ENCODE data around the gene ATP4A.
"Not testable (repeated sequence)": the region's sequence is repeated elsewhere in the genome, so short reads cannot be mapped to it uniquely, and the experiment has no call there.

ATP4A gene

DNA sequence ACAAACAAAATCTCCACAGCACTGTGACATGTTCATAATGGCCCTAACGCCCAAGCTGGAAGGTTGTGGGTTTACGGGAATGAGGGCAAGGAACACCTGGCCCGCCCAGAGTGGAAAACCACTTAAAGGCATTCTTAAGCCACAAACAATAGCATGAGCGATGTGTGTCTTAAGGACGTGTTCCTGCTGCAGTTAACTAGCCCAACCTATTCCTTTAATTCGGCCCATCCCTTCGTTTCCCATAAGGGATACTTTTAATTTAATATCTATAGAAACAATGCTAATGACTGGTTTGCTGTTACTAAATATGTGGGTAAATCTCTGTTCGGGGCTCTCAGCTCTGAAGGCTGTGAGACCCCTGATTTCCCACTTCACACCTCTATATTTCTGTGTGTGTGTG, 43.7 kb upstream of the ATP4A start:
- H3K4me3 ChIP-seq (ENCODE audit: control insufficient read depth in 1 of 7, extremely low read depth in 1 of 7, insufficient read depth in 4 of 7, low read depth in 2 of 7, low read length in 6 of 7); CTCF ChIA-PET; DNase-seq; H3K27me3 ChIP-seq (replicated peaks in 2 of 5; ENCODE audit: control insufficient read depth in 4 of 5, insufficient read depth in 5 of 5, low read length in 4 of 5); H3K27ac ChIP-seq (ENCODE audit: insufficient read depth in 1 of 2, low read depth in 1 of 2, low read length in 2 of 2, poor library complexity in 1 of 2, severe bottlenecking in 2 of 2); H3K36me3 ChIP-seq (ENCODE audit: control insufficient read depth in 4 of 4, insufficient read depth in 4 of 4, low read length in 3 of 4); POLR2A ChIA-PET; H3K9me3 ChIP-seq (ENCODE audit: control extremely low read depth in 1 of 5, control insufficient read depth in 4 of 5, insufficient read depth in 2 of 5, low read depth in 1 of 5, low read length in 4 of 5): not testable (repeated sequence)
- H3K4me1 ChIP-seq (ENCODE audit: control extremely low read depth in 1 of 4, control insufficient read depth in 4 of 4, insufficient read depth in 4 of 4, low read length in 3 of 4): peaks cover 0 to 12% (median 8%) of the 10 kb centered on the region in 4 experiments
- 100% methylated on average over 2 of the region's 8 CpGs for WGBS (ENCODE audit: insufficient coverage)

DNA sequence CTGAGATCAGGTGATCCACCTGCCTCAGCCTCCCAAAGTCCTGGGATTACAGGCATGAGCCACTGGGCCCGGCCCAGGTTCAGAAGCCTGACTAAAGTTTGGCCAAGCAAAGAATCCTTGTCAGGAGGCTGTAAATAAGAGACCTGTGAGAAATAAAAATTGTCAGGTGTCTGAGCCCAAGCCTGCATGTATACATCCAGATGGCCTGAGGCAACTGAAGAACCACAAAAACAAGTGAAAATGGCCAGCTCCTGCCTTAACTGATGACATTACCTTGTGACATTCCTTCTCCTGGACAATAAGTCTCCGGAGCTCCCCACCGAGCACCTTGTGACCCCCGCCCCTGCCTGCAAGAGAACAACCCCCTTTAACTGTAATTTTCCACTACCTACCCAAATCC, 41.0 kb upstream of the ATP4A start:
- 100% methylated on average over 4 of the region's 4 CpGs for whole genome bisulfite sequencing (ENCODE audit: insufficient coverage)
- POLR2A ChIA-PET; H3K9me3 ChIP-seq (ENCODE audit: control extremely low read depth in 1 of 5, control insufficient read depth in 4 of 5, insufficient read depth in 2 of 5, low read depth in 1 of 5, low read length in 4 of 5); CTCF ChIA-PET; DNase-seq; H3K36me3 ChIP-seq (ENCODE audit: control insufficient read depth in 4 of 4, insufficient read depth in 4 of 4, low read length in 3 of 4); H3K4me1 ChIP-seq (ENCODE audit: control extremely low read depth in 1 of 4, control insufficient read depth in 4 of 4, insufficient read depth in 4 of 4, low read length in 3 of 4); H3K27ac ChIP-seq (ENCODE audit: insufficient read depth in 1 of 2, low read depth in 1 of 2, low read length in 2 of 2, poor library complexity in 1 of 2, severe bottlenecking in 2 of 2); H3K4me3 ChIP-seq (ENCODE audit: control insufficient read depth in 1 of 7, extremely low read depth in 1 of 7, insufficient read depth in 4 of 7, low read depth in 2 of 7, low read length in 6 of 7); H3K27me3 ChIP-seq (replicated peaks in 2 of 5; ENCODE audit: control insufficient read depth in 4 of 5, insufficient read depth in 5 of 5, low read length in 4 of 5): not testable (repeated sequence)

DNA sequence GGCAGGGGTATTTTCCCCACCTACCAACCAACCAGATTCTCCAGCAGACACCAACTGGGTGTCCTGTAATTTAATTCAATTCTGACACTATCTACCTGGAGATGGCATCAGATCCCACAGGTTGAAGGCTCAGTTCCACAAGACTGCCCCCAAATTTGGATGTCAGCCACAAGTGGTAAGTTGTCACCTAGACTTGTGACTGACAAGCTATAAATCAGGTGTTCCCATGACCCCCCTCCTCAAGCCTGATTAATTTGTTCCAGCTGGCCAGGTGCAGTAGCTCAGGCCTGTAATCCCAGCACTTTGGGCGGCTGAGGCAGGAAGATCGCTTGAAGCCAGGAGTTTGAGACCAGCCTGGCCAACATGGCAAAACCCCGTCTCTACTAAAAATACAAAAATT, 38.5 kb upstream of the ATP4A start:
- no peak overlapping the region for H3K4me3 ChIP-seq (ENCODE audit: control insufficient read depth in 1 of 7, extremely low read depth in 1 of 7, insufficient read depth in 4 of 7, low read depth in 2 of 7, low read length in 6 of 7)
- peaks cover 0 to under 1% (median 0%) of the 10 kb centered on the region in 5 experiments for H3K9me3 ChIP-seq (ENCODE audit: control extremely low read depth in 1 of 5, control insufficient read depth in 4 of 5, insufficient read depth in 2 of 5, low read depth in 1 of 5, low read length in 4 of 5)
- peaks cover 0 to 2% (median 0%) of the 10 kb centered on the region in 5 experiments for H3K27me3 ChIP-seq (replicated peaks in 2 of 5; ENCODE audit: control insufficient read depth in 4 of 5, insufficient read depth in 5 of 5, low read length in 4 of 5)
- WGBS (ENCODE audit: insufficient coverage): 100% methylated on average over 2 of the region's 3 CpGs
- no peaks in the 10 kb centered on the region for H3K4me1 ChIP-seq (ENCODE audit: control extremely low read depth in 1 of 4, control insufficient read depth in 4 of 4, insufficient read depth in 4 of 4, low read length in 3 of 4)
- no peak overlapping the region for H3K27ac ChIP-seq (ENCODE audit: insufficient read depth in 1 of 2, low read depth in 1 of 2, low read length in 2 of 2, poor library complexity in 1 of 2, severe bottlenecking in 2 of 2)
- no peaks in the 10 kb centered on the region for H3K36me3 ChIP-seq (ENCODE audit: control insufficient read depth in 4 of 4, insufficient read depth in 4 of 4, low read length in 3 of 4)
- POLR2A ChIA-PET: no interaction called here
- CTCF ChIA-PET: interaction anchor here (2.5 kb wide), 1 partner anchor 9 kb away, joined by 15 read pairs; no protein-coding TSS in a partner anchor
- DNase-seq: no peak

DNA sequence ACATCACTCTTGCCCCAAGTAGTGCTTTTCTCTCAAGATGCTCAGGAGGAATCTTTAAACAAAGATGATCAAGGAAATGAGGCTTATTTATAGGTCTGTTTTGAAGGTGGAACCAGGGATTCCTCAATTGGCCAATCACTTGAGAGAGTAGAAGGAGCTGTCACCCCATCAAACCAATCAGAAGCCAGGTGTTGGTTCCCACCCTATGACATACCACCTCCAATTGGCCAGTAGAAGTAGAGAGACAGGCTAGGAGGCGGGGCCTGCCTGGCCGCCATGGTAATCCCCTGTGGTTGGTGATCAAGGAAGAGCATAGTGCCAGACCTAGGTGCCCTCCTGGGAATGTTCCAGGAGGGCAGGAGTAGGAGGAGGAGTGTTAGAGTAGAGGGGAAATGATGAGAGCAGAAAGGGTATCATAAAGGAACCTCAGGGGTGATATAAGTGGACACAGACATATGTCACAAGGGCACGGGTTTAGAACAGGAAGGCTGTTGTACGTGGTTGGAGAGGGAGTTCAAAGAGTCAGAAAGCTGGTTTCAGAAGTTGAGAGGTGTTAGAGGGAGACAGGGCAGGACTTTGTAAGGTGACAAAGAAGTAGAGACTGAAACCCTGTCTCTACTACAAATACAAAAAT, 33.0 kb upstream of the ATP4A start:
- 69% methylated on average over 4 of the region's 4 CpGs for WGBS (ENCODE audit: insufficient coverage)
- Histone ChIP-seq H3K9me3 (ENCODE audit: control extremely low read depth in 1 of 5, control insufficient read depth in 4 of 5, insufficient read depth in 2 of 5, low read depth in 1 of 5, low read length in 4 of 5) (no peaks in the 10 kb centered on the region), H3K36me3 (ENCODE audit: control insufficient read depth in 4 of 4, insufficient read depth in 4 of 4, low read length in 3 of 4) (no peaks in the 10 kb centered on the region), H3K27ac (ENCODE audit: insufficient read depth in 1 of 2, low read depth in 1 of 2, low read length in 2 of 2, poor library complexity in 1 of 2, severe bottlenecking in 2 of 2) (no peak overlapping the region), H3K4me1 (ENCODE audit: control extremely low read depth in 1 of 4, control insufficient read depth in 4 of 4, insufficient read depth in 4 of 4, low read length in 3 of 4) (no peaks in the 10 kb centered on the region), H3K27me3 (replicated peaks in 2 of 5; ENCODE audit: control insufficient read depth in 4 of 5, insufficient read depth in 5 of 5, low read length in 4 of 5) (peaks cover 0 to 2% (median 0%) of the 10 kb centered on the region in 5 experiments), H3K4me3 (ENCODE audit: control insufficient read depth in 1 of 7, extremely low read depth in 1 of 7, insufficient read depth in 4 of 7, low read depth in 2 of 7, low read length in 6 of 7) (no peak overlapping the region)
- DNase-seq: peak; percentile 17 to 64 (median 46)
- CTCF ChIA-PET: interaction anchor here (1.2 to 1.4 kb wide), 3 partner anchors 13 to 86 kb away, joined by 3 to 4 read pairs (median 3); no protein-coding TSS in a partner anchor
- POLR2A ChIA-PET: no interaction called here

DNA sequence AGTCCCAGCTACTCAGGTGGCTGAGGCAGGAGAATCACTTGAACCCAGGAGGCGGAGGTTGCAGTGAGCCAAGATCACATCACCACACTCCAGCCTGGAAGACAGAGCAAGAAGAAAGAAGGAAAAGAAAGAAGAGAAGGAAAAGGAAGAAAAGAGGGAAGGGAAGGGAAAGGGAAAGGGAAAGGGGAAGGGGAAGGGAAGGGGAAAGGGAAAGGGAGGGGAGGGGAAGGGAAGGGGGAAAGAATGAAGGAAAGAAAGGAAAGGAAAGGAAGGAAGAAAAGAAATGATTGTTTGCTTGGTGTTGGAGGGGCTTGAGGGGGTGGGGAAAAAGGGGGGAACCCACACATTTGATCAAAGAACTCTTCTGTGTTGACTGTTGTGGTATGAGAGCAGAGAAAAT, 32.5 kb upstream of the ATP4A start:
- CTCF ChIA-PET: no interaction called here
- no CpG with 5 or more reads among the region's 1 CpG for WGBS (ENCODE audit: insufficient coverage)

DNA sequence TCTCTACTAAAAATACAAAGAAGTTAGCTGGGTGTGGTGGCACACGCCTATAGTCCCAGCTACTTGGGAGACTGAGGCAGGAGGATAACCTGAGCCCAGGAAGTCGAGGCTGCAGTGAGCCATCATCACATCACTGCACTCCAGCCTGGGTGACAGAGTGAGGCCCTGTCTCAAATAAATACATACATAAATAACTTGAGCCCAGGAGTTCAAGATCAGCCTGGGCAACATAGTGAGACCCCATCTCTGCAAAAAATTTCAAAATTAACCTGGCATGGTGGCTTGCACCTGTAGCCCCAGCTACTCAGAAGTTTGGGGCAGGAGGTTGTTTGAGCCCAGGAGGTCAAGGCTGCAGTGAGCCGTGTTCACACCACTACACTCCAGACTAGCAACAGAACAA, 31.6 kb upstream of the ATP4A start:
- DNase-seq; H3K9me3 ChIP-seq (ENCODE audit: control extremely low read depth in 1 of 5, control insufficient read depth in 4 of 5, insufficient read depth in 2 of 5, low read depth in 1 of 5, low read length in 4 of 5); H3K4me1 ChIP-seq (ENCODE audit: control extremely low read depth in 1 of 4, control insufficient read depth in 4 of 4, insufficient read depth in 4 of 4, low read length in 3 of 4); H3K27me3 ChIP-seq (replicated peaks in 2 of 5; ENCODE audit: control insufficient read depth in 4 of 5, insufficient read depth in 5 of 5, low read length in 4 of 5); H3K4me3 ChIP-seq (ENCODE audit: control insufficient read depth in 1 of 7, extremely low read depth in 1 of 7, insufficient read depth in 4 of 7, low read depth in 2 of 7, low read length in 6 of 7); POLR2A ChIA-PET; CTCF ChIA-PET; H3K36me3 ChIP-seq (ENCODE audit: control insufficient read depth in 4 of 4, insufficient read depth in 4 of 4, low read length in 3 of 4); H3K27ac ChIP-seq (ENCODE audit: insufficient read depth in 1 of 2, low read depth in 1 of 2, low read length in 2 of 2, poor library complexity in 1 of 2, severe bottlenecking in 2 of 2): not testable (repeated sequence)
- WGBS (ENCODE audit: insufficient coverage): 90% methylated on average over 2 of the region's 3 CpGs

More for the DNA sequence above, 32.5 kb upstream of the ATP4A start:
- DNase-seq: no peak
- no peaks in the 10 kb centered on the region for H3K9me3 ChIP-seq (ENCODE audit: control extremely low read depth in 1 of 5, control insufficient read depth in 4 of 5, insufficient read depth in 2 of 5, low read depth in 1 of 5, low read length in 4 of 5)
- H3K27ac ChIP-seq (ENCODE audit: insufficient read depth in 1 of 2, low read depth in 1 of 2, low read length in 2 of 2, poor library complexity in 1 of 2, severe bottlenecking in 2 of 2): no peak overlapping the region
- H3K36me3 ChIP-seq (ENCODE audit: control insufficient read depth in 4 of 4, insufficient read depth in 4 of 4, low read length in 3 of 4): no peaks in the 10 kb centered on the region
- no peaks in the 10 kb centered on the region for H3K4me1 ChIP-seq (ENCODE audit: control extremely low read depth in 1 of 4, control insufficient read depth in 4 of 4, insufficient read depth in 4 of 4, low read length in 3 of 4)
- H3K27me3 ChIP-seq (replicated peaks in 2 of 5; ENCODE audit: control insufficient read depth in 4 of 5, insufficient read depth in 5 of 5, low read length in 4 of 5): peaks cover 0 to 2% (median 0%) of the 10 kb centered on the region in 5 experiments
- POLR2A ChIA-PET: no interaction called here
- H3K4me3 ChIP-seq (ENCODE audit: control insufficient read depth in 1 of 7, extremely low read depth in 1 of 7, insufficient read depth in 4 of 7, low read depth in 2 of 7, low read length in 6 of 7): no peak overlapping the region

DNA sequence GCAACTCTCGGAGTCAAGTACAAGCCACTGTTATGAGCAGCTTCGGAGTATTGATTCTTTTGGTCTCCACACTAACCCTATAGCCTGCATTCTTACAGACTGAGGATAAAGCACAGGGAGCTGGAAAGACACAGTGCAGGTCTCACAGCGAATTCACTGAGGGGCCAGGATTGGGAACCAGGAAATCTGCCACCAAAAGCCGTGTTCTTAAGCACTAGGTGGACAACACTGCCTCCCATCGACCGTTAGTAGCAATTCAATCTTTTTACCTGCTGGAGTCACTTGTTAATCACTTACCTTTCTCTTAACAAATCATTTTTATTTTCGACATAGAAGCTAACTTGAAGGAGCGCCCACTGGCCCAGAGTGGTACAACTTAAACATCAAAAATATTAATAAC, 28.8 kb upstream of the ATP4A start:
- peak; percentile 72 to 82 (median 76) for DNase-seq
- WGBS (ENCODE audit: insufficient coverage): 38% methylated on average over 6 of the region's 8 CpGs
- peaks cover 0 to 5% (median 0%) of the 10 kb centered on the region in 5 experiments for H3K27me3 ChIP-seq (replicated peaks in 2 of 5; ENCODE audit: control insufficient read depth in 4 of 5, insufficient read depth in 5 of 5, low read length in 4 of 5)
- no peaks in the 10 kb centered on the region for H3K36me3 ChIP-seq (ENCODE audit: control insufficient read depth in 4 of 4, insufficient read depth in 4 of 4, low read length in 3 of 4)
- no peak overlapping the region for H3K27ac ChIP-seq (ENCODE audit: insufficient read depth in 1 of 2, low read depth in 1 of 2, low read length in 2 of 2, poor library complexity in 1 of 2, severe bottlenecking in 2 of 2)
- ChIA-PET CTCF (interaction anchor here (0.7 to 2.1 kb wide), 11 partner anchors 10 to 187 kb away, joined by 3 to 15 read pairs (median 5); partner anchors contain the start of gene DMKN), POLR2A (interaction anchor here (0.6 kb wide), 1 partner anchor 60 kb away, joined by 3 read pairs; no protein-coding TSS in a partner anchor)
- H3K4me3 ChIP-seq (ENCODE audit: control insufficient read depth in 1 of 7, extremely low read depth in 1 of 7, insufficient read depth in 4 of 7, low read depth in 2 of 7, low read length in 6 of 7): no peak overlapping the region
- H3K4me1 ChIP-seq (ENCODE audit: control extremely low read depth in 1 of 4, control insufficient read depth in 4 of 4, insufficient read depth in 4 of 4, low read length in 3 of 4): no peaks in the 10 kb centered on the region
- no peaks in the 10 kb centered on the region for H3K9me3 ChIP-seq (ENCODE audit: control extremely low read depth in 1 of 5, control insufficient read depth in 4 of 5, insufficient read depth in 2 of 5, low read depth in 1 of 5, low read length in 4 of 5)
